HL-60 (cell line): Measurements from ENCODE around the gene MYOM3.

Experiments used
- CTCF ChIP-seq: IDR thresholded peaks from one replicate; pipeline ENCODE4 v1.5.1; 2011; ENCODE audit warnings: low read length, control low read depth, inconsistent platforms; ENCODE audit not compliant: insufficient read depth
- GABPA ChIP-seq: IDR thresholded peaks from 2 replicates; pipeline ENCODE4 v1.6.1; 2012; ENCODE audit warnings: low read depth
- POLR2AphosphoS5 ChIP-seq: IDR thresholded peaks from 2 replicates; pipeline ENCODE4 v1.6.1; 2012; ENCODE audit warnings: low read depth
- REST ChIP-seq: IDR thresholded peaks from 2 replicates; pipeline ENCODE4 v1.6.1; 2012; ENCODE audit warnings: low read depth; ENCODE audit not compliant: insufficient replicate concordance
- SPI1 ChIP-seq: IDR thresholded peaks from 2 replicates; pipeline ENCODE4 v1.6.1; 2012; ENCODE audit warnings: low read depth, mild to moderate bottlenecking, borderline replicate concordance

- TF ChIP-seq POLR2AphosphoS5 (no peak), CTCF (no peak), REST (no peak), GABPA (no peak), SPI1 (no peak)
Observed at GRCh38 chr1:24141311-24141997, 29.5 kb upstream of the MYOM3 start.
